ENCODE measurements around the gene IL17C.

Gene IL17C

DNA sequence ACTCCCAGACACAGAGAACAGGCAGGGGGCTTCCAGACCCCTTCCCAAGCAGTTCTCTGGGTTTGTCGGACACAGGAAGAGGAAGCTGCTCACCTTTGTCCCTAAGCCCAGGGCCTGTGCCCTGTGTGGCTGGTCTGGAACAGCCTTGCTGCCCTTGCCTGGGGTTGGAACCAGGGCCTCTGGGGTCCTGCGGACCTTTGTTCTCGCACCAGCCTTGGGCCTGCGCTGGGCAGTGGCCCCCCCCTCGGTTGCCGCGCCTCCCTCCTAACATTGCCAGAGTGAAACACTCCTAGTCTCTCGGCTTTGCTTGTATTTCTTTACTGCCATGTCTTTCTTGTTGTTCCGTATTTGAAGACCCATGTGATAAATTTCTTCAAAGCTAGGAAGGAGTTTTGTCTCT is 8.5 kb upstream of the IL17C start:
- no peak for DNase-seq

DNA sequence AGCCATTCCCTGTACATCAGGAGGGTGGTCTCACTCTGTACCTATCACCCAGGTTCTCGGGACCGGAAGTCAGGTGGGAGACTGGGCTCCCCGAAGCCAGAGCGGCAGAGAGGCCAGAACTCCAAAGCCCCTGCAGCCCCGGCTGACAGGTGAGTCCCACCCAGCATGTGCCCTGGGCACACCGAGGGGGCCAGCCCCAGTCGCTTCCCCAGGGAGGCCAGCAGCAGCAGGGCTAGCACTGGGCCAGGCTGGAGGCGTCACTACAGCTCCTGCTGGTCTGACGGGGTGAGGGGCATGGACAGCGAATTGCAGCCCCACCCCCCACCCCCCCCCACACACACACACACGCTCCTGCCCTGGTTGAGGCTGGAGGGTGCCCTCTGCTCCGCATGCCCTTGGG is 7.9 kb upstream of the IL17C start:
- DNase-seq: no peak

- DNase-seq: no peak
These were observed 7.4 kb upstream of the IL17C start for GRCh38 chr16:88630941-88631340.

GRCh38 chr16:88631384-88631783 is 7.0 kb upstream of the IL17C start:
- DNase-seq: no peak

- DNase-seq: no peak
These were observed 6.3 kb upstream of the IL17C start for GRCh38 chr16:88631920-88632586.

GRCh38 chr16:88632587-88632930 is 5.8 kb upstream of the IL17C start:
- DNase-seq: no peak

DNA sequence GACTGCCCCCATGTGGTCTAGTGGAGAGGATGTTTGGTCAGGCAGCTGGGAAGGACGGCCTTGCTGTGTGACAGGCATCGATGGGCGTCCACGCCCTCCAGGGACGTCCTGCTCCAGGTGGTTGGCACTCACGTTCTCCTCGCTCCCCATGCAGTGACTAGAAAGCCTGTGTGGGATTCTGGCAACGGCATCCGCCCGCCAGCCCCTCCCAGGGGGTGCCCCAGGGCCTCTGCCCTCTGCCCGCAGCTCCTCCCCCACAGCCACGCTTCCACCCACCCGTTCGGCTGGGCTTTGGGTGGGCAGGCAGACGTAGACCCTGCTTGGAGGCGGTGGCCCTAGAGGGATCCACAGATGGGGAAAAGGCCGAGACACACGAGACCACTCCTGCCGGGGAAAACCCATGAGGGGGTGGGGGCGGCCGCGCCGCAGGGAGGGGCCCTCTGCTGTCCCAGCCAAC is 4.7 kb upstream of the IL17C start:
- DNase-seq: peak; percentile 35

GRCh38 chr16:88634141-88634993 is 4.0 kb upstream of the IL17C start:
- DNase-seq: peak; percentile 39

DNA sequence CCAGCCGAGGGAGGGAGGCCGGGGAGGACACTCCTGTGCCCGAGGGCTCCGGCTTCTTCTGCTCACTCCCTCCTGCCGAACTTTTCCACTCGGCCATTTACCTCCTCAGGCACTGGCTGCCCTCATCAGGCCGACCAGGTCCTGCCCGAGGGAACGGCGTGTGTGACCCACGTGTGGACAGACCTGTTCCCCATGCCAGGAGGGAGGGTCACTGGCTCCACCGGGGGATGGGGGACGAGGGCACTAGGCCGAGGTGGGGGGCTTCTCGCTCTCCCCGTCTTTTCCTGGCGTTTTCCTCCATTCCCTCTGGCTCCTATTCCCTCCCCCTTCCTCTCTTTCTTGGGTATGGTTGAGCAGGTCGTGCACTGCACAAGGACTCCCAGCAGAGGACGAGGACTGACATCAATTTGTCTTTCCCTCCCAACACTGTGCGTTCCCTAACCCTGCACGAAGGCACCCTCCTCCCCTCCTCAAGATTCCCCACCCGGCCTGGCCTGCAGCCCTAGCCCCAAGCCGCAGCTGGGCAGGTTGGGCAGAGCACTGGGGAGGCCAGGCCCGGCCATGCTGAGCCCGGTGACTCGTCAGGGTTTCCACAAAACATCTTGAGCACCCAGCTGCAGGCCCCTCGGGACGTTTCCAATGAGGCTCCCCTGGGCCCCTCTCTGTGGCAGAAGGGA is 3.2 kb upstream of the IL17C start:
- DNase-seq: no peak

DNA sequence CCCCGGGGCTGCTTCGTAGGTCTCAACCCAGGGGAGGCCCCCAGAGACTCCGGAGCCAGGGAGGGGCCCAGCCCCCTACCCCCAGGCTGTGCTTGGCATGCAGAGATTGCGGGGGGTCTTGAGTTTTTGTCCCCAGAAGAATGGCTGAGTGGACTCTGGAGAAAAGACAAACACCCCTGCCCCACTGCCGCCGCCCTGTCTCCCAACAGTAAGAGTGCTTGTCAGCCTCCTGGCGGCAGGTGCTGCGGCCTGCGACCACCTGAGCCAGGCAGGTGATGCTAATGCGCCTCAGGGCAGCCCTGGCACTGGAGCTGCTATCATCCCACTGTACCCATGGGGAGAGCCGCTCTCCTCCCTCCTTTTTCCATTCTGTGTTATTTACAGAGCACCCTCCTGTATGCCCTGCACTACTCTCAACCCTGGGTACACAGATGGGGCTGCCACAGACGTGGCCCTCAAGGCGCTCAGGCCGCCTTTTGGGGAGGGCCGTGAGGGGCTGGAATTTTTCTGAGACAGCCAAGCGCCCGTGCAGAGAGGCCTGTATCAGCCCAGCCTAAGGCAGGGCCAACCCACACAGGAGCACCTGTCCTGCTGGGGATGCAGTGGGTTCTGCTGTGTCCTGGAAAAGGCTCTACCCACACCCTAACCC is 2.6 kb upstream of the IL17C start:
- DNase-seq: no peak

GRCh38 chr16:88636488-88637265 is 1.7 kb upstream of the IL17C start:
- DNase-seq: no peak

GRCh38 chr16:88639231-88640038 is 1.1 kb downstream of the IL17C start:
- no peak for DNase-seq

- DNase-seq: no peak
These were observed 1.7 kb downstream of the IL17C start for GRCh38 chr16:88640039-88640495.

DNA sequence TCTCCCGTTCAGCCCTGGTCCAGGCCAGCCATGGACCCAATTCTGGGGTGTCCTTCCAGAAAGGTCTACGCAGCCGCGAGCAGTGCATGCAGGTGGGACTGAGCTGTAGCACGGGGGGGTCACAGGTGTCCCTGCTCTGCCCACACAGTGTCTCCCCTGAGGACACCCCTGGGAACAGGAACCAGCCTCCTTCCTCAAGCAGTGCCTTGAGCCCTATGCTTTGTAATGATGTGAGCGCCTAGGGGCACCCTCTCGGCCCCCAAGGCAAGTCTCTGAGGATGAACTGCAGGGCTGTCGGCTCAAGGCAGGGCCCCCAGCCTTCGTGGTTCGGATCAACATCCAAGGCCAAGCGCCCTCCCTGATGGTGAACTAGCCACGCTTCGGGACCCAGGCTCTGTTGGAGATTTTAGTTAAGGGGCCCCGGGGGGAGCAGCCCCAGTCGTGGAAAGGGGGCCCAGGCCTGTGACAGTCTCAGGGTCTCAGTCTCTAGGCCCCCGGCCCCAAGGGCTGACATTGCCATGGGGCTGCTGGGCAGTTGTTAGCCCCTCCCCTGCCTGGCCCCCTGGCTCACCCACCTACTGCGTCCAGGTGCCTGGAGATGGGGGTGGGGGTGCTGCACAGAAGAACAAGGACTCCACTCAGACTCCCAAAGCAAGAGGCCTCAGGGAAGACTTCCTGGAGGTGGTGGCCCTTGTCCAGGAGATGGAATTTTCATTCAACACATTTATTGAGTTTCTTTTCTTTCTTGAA is 2.3 kb downstream of the IL17C start:
- DNase-seq: no peak

DNA sequence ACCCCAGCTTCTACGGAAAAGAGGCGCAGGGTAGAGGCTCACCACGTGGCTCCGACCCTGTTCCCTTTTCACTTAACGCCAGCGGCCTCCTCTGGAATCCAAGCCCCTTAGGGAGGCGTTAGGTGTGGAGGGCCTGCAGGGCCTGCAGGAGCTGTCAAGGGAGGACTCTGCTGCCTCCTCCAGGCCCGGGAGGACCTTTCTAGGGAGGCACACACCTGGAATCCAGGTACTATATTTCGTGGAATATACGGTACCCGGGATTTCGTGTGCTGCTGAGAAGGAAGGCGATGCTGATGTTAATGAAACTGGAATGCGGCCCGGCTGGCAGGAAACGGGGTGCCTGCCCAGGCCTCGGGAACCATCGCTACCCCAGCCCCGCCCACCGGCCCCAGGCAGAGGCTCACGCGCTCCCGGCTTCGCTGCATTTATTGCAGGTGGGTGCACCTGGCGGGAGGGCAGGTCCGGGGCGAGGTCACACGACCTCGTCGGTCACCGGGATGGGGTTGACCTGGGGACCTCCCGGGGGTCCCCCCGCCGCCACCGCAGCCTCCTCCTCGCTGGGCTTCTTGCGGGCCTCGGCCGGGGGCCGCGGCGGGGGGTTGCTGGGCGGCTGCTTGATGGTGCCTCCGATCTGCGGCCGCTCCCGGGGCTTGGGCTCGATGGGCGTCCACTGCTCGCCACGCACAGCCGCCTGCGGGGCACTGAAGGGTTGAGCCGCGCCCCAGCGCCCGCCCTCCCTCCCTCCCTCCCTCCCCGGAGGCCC is 4.7 kb downstream of the IL17C start:
- DNase-seq: no peak

GRCh38 chr16:88643644-88643932 is 5.2 kb downstream of the IL17C start:
- no peak for DNase-seq

GRCh38 chr16:88645455-88645854 is 7.1 kb downstream of the IL17C start:
- DNase-seq: no peak

DNA sequence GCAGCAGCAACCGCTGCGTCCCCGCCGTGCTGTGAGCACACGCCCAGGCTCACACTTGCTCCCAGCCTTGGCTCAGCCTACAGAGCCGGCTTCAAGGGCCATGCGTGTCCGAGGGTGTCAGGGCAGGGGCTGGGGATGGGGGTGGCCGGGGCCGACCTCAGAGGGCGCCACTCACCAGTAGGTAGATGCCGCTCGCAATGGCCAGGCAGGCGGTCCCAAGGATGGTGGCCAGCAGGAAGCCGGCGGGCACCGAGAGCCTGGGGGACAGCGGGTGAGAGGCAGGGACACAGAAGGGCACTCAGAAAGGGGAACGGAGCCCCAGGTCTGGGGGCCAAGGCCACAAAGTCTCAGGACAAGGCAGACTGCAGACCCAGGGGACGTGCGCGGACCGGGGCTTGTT is 7.6 kb downstream of the IL17C start:
- no peak for DNase-seq

- DNase-seq: no peak
These were observed 8.1 kb downstream of the IL17C start for GRCh38 chr16:88646345-88647034.
